Adrenal gland (tissue), 12 donors: ENCODE data around the gene CABP1. TPM values are rescaled to one million over a fixed set of nuclear protein-coding genes. Genes with fewer than 3 reads are reported as not detected.

Source experiments
- DNase-seq, 7 donors: peaks; one replicate each; pipeline ENCODE4 v3.0.0-alpha.2; 2019 to 2020
- H3K27ac ChIP-seq, 5 donors: fragments of 200-600 bp; sonication (generic) in 4 of 5; 1 replicate in 3 of 5; 2 replicates in 2 of 5; pipeline versions ENCODE4 v1.5.1 to v1.8.0; 2016 to 2020; ENCODE audit warnings: mild to moderate bottlenecking in 1 of 5
- H3K27me3 ChIP-seq: fragments of 200-600 bp; 2 replicates; pipeline ENCODE4 v1.8.0; 2021
- H3K36me3 ChIP-seq, 2 donors: fragments of 200-600 bp; replicated peaks in 1 of 2; 1 replicate in 1 of 2; 2 replicates in 1 of 2; pipeline versions ENCODE4 v1.5.1 to v1.8.0; 2018 to 2022
- H3K4me1 ChIP-seq, 2 donors: fragments of 200-600 bp; replicated peaks in 1 of 2; 1 replicate in 1 of 2; 2 replicates in 1 of 2; pipeline versions ENCODE4 v1.5.1 to v1.8.0; 2018 to 2021
- H3K4me3 ChIP-seq, 4 donors: fragments of 200-600 bp; sonication (generic) in 3 of 4; one replicate each; pipeline ENCODE4 v1.5.1; 2016 to 2018
- H3K9me3 ChIP-seq, 3 donors: fragments of 200-600 bp; sonication (generic) in 1 of 3; replicated peaks in 1 of 3; 1 replicate in 2 of 3; 2 replicates in 1 of 3; pipeline versions ENCODE4 v1.5.1 to v1.8.0; 2016 to 2021
- POLR2A ChIP-seq, 2 donors: fragments of 450-650 bp; IDR thresholded peaks; one replicate each; pipeline ENCODE4 v1.6.1; 2017; ENCODE audit warnings: antibody characterized with exemption in 2 of 2, mild to moderate bottlenecking in 2 of 2, moderate library complexity in 1 of 2
- WGBS, 4 donors: extraction: QIAGEN DNeasy Blood & Tissue Kit in 2 of 4; methylation state at CpG; one replicate each; pipeline versions ENCODE4 v1.1.5 to v1.1.7; 2013 to 2017; 5-methylcytosine and 5-hydroxymethylcytosine counted together
- intact Hi-C, 2 donors: fragments of 100-400 bp; cut with DNase I; formaldehyde crosslinking; loops; one replicate each; pipeline versions ENCODE4 v1.14.1 to v1.15.0; 2022 to 2023
- polyA plus RNA-seq, 3 donors: library from polyadenylated mRNA; stranded (reverse); fragments of 200-250 nt in 2 of 3; fragments of 350-450 nt in 1 of 3; fragmentation: Illumina TruSeq in 1 of 3; extraction: RNeasy Lipid Tissue Mini Kit (QIAGEN cat#74804) in 1 of 3; gene quantifications; one replicate each; pipeline ENCODE4 v1.2.3, GENCODE V29; 2013 to 2014
- total RNA-seq, 9 donors: library from RNA; depleted of rRNA in 4 of 9; stranded (reverse); fragments of >200 nt in 4 of 9; fragments of 120-200 nt in 1 of 9; fragmentation: NEBNext Ultra II Directional in 1 of 9; extraction: Animal tissue kit (Norgen Biotek cat#: 25700) in 1 of 9; gene quantifications; one replicate each; pipeline versions ENCODE4 v1.1.0 to v1.2.4, GENCODE V29; 2013 to 2023
- TF ChIP-seq, protein P1 (sequence below), 6 experiments: fragments of 450-650 bp in 4 of 6; fragments of 200-600 bp in 2 of 6; sonication (generic) in 1 of 6; IDR thresholded peaks; 1 replicate in 5 of 6; 2 replicates in 1 of 6; pipeline versions ENCODE4 v1.5.1 to v1.8.0; 2016 to 2021; ENCODE audit warnings: antibody characterized with exemption in 6 of 6, mild to moderate bottlenecking in 2 of 6, moderate library complexity in 1 of 6
- donor health status: healthy with polysubstance abuse.
- donor health status: Bipolar disorder and iron deficiency.
- donor health status: DM: yes; HTN: yes; CAD: no.
- donor health status: DM: no; HTN: no; CAD: no.
- donor health status: DM: no; HTN: no; CAD: no.
- donor health status: DM: yes; HTN: yes; CAD: no.

Gene CABP1
- total and polyA plus RNA-seq, 12 donors = 0.42 to 5.1 (median 2.3) TPM; not detected in 1

DNA sequence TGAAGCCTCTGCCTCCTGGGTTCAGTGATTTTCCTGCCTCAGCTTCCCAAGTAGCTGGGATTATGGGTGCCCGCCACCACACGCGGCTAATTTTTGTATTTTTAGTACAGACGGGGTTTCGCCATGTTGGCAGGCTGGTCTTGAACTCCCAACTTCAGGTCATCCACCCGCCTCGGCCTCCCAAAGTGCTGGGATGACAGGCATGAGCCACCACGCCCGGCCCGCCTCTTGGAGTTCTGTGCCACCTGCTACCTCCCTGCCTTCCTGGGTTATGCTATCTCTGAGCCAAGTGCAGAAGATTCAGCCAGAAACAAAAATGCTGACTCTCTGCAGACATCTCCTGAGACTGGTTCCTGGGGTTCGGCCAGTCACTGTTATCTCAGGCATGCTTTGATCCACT lies 13.2 kb downstream of the CABP1 start:
- Histone ChIP-seq H3K36me3 (no peaks in the 10 kb centered on the region), H3K4me3 (no peak overlapping the region), H3K27me3 (no peaks in the 10 kb centered on the region), H3K27ac (no peak overlapping the region), H3K9me3 (no peaks in the 10 kb centered on the region), H3K4me1 (peaks cover 4 to 8% of the 10 kb centered on the region in 2 donors)
- WGBS, 4 donors = 87 to 95% (median 91%) methylated on average over 11 of the region's 11 CpGs
- TF ChIP-seq, protein P1, sequence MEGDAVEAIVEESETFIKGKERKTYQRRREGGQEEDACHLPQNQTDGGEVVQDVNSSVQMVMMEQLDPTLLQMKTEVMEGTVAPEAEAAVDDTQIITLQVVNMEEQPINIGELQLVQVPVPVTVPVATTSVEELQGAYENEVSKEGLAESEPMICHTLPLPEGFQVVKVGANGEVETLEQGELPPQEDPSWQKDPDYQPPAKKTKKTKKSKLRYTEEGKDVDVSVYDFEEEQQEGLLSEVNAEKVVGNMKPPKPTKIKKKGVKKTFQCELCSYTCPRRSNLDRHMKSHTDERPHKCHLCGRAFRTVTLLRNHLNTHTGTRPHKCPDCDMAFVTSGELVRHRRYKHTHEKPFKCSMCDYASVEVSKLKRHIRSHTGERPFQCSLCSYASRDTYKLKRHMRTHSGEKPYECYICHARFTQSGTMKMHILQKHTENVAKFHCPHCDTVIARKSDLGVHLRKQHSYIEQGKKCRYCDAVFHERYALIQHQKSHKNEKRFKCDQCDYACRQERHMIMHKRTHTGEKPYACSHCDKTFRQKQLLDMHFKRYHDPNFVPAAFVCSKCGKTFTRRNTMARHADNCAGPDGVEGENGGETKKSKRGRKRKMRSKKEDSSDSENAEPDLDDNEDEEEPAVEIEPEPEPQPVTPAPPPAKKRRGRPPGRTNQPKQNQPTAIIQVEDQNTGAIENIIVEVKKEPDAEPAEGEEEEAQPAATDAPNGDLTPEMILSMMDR (IDR thresholded peaks at IDR 0.05) = no peak
- no peak for TF ChIP-seq POLR2A (IDR thresholded peaks at IDR 0.05)
- no peak for DNase-seq
- intact Hi-C loops = loop anchor here in 1 of 2 donors (10.0 kb wide), 1 partner anchor 69 kb away; the partner anchor contains the start of gene POP5

- DNase-seq = no peak
- intact Hi-C loops = loop anchor here in 1 of 2 donors (10.0 kb wide), 1 partner anchor 70 kb away; the partner anchor contains the start of gene POP5
- no peaks in the 10 kb centered on the region for H3K9me3 ChIP-seq
- peak overlapping the region in 1 of 5 donors; percentile 7 for H3K27ac ChIP-seq
- no peaks in the 10 kb centered on the region for H3K27me3 ChIP-seq
- no peak overlapping the region for H3K4me3 ChIP-seq
- no peaks in the 10 kb centered on the region for H3K36me3 ChIP-seq
- peaks cover 0 to 2% of the 10 kb centered on the region in 2 donors for H3K4me1 ChIP-seq
- TF ChIP-seq, protein P1 (IDR thresholded peaks at IDR 0.05) = no peak
- no peak for TF ChIP-seq POLR2A (IDR thresholded peaks at IDR 0.05)
- 67 to 87% (median 80%) methylated on average over 9 to 10 of the region's 10 CpGs for WGBS, 4 donors
Observed at GRCh38 chr12:120654656-120655055, 14.2 kb downstream of the CABP1 start.

GRCh38 chr12:120656008-120656407 lies 15.6 kb downstream of the CABP1 start:
- Histone ChIP-seq H3K9me3 (no peaks in the 10 kb centered on the region), H3K4me3 (no peak overlapping the region), H3K4me1 (no peaks in the 10 kb centered on the region), H3K36me3 (no peaks in the 10 kb centered on the region), H3K27me3 (no peaks in the 10 kb centered on the region), H3K27ac (no peak overlapping the region)
- no peak for TF ChIP-seq POLR2A (IDR thresholded peaks at IDR 0.05)
- TF ChIP-seq, protein P1 (IDR thresholded peaks at IDR 0.05) = no peak
- 92 to 98% (median 95%) methylated on average over 14 of the region's 14 CpGs for WGBS, 4 donors
- intact Hi-C loops = loop anchor here in 1 of 2 donors (10.0 kb wide), 1 partner anchor 71 kb away; the partner anchor contains the start of gene POP5
- no peak for DNase-seq

DNA sequence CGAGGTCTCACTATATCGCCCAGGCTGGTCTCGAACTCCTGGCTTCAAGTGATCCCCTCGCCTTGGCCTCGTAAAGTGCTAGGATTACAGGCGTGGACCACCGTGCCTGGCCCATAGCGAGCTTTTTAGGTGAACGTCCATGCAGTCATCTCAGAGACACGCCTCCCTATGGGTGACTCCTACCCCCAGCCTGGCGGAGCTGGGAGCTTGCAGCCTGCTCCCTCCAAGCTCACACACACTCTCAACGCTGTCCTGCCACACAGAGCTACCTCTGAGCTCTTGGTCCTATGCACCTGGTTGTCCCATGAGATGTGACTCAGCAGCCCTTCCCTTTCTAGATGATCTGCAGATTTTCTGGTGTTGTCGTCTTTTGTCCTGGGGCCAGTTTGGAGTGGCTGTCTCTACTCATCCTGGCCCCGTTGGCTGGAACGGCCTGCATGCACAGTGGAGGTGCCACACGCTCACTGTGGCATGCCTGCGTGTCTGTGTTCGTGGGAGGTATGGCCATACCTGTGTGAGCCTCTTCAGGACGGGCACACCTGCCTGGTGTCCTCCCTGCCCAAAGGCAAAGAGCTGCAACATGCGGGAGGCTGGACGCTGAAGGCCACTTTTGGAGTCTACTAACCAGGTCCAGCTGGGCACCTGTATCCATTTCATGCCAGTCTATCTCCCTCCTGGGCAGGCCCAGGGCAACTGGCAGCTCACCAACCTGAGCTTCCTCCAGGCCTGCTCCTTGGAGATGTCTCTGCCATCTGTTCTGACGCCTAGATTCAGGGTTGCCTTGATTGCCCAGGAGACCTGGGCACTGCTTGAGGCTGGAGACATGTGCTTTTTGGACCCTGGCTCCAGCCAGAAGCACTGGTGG lies 18.1 kb downstream of the CABP1 start:
- no peaks in the 10 kb centered on the region for H3K27me3 ChIP-seq
- no peak for DNase-seq
- H3K36me3 ChIP-seq = no peaks in the 10 kb centered on the region
- intact Hi-C loops = loop anchor here in 1 of 2 donors (10.0 kb wide), 1 partner anchor 74 kb away; the partner anchor contains the start of gene POP5
- no peak overlapping the region for H3K27ac ChIP-seq
- WGBS, 4 donors = 84 to 91% (median 89%) methylated on average over 8 to 22 of the region's 22 CpGs
- H3K9me3 ChIP-seq = no peaks in the 10 kb centered on the region
- H3K4me3 ChIP-seq = no peak overlapping the region
- peaks cover 0 to 1% of the 10 kb centered on the region in 2 donors for H3K4me1 ChIP-seq
- no peak for TF ChIP-seq POLR2A (IDR thresholded peaks at IDR 0.05)
- TF ChIP-seq, protein P1 (IDR thresholded peaks at IDR 0.05) = no peak
